Body of pancreas (tissue), 4 donors: ENCODE results near the gene EDN2.

Source experiments
- POLR2A ChIP-seq, 3 donors: fragments of 450-650 bp; IDR thresholded peaks; one replicate each; pipeline ENCODE4 v1.6.1; 2016; ENCODE audit warnings: antibody characterized with exemption in 3 of 3, mild to moderate bottlenecking in 2 of 3
- TF ChIP-seq, protein P1 (sequence below), 7 experiments: fragments of 450-650 bp in 4 of 7; fragments of 200-600 bp in 3 of 7; sonication (generic) in 3 of 7; IDR thresholded peaks; one replicate each; pipeline ENCODE4 v1.5.1; 2016 to 2019; ENCODE audit warnings: antibody characterized with exemption in 7 of 7

DNA sequence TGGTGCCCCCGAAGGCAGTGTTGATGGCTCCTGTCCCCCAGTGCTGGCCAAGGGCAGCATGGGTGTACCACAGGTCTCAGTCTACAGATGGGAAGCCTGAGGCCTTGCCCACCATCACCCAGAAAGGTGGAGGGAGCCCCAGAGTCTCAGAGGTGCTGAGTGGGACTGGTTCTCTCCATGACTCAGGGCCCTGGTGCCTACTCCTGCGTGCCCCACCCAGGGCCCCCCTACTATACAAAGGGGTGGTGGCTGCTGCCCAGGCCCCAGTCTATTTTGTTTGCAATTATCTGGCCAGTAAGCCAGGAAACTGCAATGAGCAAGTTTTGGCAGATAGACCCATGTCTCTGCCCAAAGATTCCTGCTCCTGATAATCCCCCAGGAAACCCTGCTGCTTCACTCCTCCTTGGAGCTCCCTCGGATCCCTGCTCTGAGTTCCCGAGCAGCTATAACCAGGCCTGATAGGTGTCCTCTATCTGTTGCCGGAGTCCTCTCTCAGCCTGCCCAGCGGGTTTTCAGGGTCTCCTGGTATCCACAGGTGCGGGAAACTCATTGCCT lies 41.7 kb downstream of the EDN2 start:
- TF ChIP-seq, protein P1, sequence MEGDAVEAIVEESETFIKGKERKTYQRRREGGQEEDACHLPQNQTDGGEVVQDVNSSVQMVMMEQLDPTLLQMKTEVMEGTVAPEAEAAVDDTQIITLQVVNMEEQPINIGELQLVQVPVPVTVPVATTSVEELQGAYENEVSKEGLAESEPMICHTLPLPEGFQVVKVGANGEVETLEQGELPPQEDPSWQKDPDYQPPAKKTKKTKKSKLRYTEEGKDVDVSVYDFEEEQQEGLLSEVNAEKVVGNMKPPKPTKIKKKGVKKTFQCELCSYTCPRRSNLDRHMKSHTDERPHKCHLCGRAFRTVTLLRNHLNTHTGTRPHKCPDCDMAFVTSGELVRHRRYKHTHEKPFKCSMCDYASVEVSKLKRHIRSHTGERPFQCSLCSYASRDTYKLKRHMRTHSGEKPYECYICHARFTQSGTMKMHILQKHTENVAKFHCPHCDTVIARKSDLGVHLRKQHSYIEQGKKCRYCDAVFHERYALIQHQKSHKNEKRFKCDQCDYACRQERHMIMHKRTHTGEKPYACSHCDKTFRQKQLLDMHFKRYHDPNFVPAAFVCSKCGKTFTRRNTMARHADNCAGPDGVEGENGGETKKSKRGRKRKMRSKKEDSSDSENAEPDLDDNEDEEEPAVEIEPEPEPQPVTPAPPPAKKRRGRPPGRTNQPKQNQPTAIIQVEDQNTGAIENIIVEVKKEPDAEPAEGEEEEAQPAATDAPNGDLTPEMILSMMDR (IDR thresholded peaks at IDR 0.05): no peak
- no peak for TF ChIP-seq POLR2A (IDR thresholded peaks at IDR 0.05)
